Cardiac atrium fibroblast (primary cell): ENCODE results near the gene PHC1. TPM values are rescaled to one million over a fixed set of nuclear protein-coding genes. Genes with fewer than 3 reads are reported as not detected.

Experiments
- total RNA-seq: library from RNA; depleted of rRNA; stranded (reverse); fragments of >200 nt; gene quantifications from 2 replicates; pipeline ENCODE4 v1.2.3, GENCODE V29; 2015

The PHC1 gene
- total RNA-seq, result 6.3 and 15.2 TPM in 2 replicates

DNA sequence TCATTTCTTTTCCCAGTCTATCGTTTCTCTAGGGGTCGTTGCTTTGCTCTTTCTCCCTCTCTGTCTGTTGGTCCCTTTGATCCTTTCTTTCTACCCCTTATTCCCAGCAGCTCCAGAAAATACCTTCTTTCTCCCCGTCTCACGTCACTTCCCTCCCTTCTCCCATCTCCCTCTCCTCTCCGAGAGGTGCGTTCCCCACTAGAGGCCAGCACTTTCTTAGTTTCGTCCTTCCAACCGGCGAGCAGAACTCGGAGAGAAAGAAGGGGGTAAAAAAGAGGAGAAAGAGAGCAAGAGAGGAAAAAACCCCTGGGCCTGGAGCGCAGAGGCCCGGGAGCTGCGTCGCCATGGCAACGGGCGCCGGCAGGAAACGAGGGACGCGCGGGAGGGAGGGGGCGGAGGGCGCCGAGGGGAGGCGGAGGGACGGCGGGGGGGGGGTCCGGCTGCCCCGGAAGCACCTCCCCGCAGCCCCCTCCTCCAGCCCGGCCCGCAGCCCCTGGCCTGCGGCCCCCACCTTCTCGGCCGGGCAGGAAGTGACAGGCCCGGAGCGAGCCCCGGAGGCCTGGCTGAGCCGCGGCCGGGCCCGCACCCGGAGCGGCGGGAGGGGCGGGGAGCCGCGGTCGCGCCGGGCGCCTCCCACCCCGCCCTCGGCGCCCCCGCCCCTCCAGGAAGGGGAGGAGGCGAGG lies at the start of gene PHC1:
Gene PHC1 (plus strand): TSS at position 477 of the 683 bp plus-strand sequence. CDS start 3,169 bp downstream, outside the sequence.

DNA sequence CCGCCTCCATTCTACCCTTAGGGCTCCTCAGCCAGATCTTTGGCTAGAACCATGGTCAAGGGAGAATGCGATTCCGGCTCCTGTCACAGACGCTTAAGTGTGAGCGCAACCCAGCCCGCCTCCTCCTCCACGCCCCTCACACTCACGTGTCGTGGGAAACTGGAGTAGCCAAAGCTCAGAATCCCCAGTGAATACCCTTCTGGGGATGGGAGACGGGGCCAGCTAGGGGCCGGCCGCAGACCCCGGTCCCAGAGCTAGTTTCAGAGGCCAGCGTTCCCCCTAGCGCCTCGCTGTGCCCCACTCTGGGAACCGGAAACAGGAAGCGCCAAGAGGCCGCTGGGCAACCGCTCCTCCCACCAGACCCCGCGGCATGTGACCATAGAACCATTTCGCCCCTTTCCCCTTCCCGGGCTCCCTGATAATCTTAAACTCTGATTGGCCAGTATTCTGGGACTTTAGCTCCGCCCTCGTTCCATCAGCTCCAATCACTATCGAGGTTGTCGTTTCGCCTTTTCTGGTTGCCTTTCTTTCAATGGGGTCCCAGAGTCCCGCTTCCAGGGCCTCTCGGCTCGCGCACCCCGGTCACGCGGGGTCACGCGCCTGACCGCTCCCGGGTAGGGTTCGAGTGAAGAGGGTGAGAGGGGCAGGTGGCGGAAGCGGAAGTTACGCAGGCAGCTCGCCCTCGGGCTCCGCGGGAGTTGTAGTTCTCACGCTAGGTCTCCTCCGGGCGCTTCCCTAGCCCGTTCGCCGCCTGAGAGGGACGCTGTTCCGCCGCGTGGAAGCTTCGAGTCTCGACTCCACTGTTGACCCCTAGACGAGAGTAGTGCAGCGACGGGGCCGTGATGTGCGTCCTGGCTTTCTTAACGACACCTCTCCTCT lies 35.3 kb downstream of the PHC1 start, which contains the start of gene M6PR:
Gene M6PR (minus strand): TSS at position 304 of the 879 bp plus-strand sequence. CDS start 3,241 bp downstream, outside the sequence.

DNA sequence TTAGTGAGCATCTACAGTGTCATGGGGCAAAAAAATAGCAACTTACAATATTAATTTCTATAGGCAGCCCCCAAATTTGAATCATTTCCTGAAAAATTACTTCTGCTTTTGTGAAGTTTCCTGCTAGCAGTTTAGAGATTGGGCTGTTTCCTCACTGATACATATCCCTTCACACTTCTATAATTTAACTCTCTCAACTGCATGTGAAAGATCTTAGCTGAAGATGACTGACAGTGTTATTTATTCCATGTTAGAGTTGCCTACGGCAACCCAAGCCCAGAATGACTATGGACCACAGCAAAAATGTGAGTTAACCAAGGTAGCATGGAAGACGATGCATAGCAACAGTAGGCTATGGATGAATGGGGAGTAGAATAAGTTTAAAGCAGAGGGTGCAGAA lies 75.1 kb downstream of the PHC1 start, which contains the start of gene KLRG1:
Gene KLRG1 (plus strand): TSS at position 134 of the 400 bp plus-strand sequence. CDS start 90 bp downstream, at position 224.

Other genes with a start within 250 kb of the PHC1 start
- gene RIMKLB, start 216.5 kb upstream of the PHC1 start, total RNA-seq, result 9.1 and 14.3 TPM in 2 replicates
- not detected in 2 replicates for gene A2ML1, start 91.9 kb upstream of the PHC1 start, total RNA-seq
- 68.4 and 99.3 TPM in 2 replicates for gene M6PR, start 35.1 kb downstream of the PHC1 start, total RNA-seq
- 0.32 TPM in 1 of 2 replicates, not detected in the other for gene KLRG1, start 75.0 kb downstream of the PHC1 start, total RNA-seq
- 18.8 and 30.1 TPM in 2 replicates for gene A2M, start 201.4 kb downstream of the PHC1 start, total RNA-seq